HG03457 (cell line): Measurements from ENCODE around the gene VWA7.
"Not testable (repeated sequence)": the region's sequence is repeated elsewhere in the genome, so short reads cannot be mapped to it uniquely, and the experiment has no call there.

Experiments
- ATAC-seq: cut with Tn5 transposase; IDR thresholded peaks from one replicate; pipeline ENCODE4 v1.9.1; 2021; ENCODE audit warnings: moderate number of reproducible peaks; ENCODE audit not compliant: unreplicated experiment

VWA7 gene

DNA sequence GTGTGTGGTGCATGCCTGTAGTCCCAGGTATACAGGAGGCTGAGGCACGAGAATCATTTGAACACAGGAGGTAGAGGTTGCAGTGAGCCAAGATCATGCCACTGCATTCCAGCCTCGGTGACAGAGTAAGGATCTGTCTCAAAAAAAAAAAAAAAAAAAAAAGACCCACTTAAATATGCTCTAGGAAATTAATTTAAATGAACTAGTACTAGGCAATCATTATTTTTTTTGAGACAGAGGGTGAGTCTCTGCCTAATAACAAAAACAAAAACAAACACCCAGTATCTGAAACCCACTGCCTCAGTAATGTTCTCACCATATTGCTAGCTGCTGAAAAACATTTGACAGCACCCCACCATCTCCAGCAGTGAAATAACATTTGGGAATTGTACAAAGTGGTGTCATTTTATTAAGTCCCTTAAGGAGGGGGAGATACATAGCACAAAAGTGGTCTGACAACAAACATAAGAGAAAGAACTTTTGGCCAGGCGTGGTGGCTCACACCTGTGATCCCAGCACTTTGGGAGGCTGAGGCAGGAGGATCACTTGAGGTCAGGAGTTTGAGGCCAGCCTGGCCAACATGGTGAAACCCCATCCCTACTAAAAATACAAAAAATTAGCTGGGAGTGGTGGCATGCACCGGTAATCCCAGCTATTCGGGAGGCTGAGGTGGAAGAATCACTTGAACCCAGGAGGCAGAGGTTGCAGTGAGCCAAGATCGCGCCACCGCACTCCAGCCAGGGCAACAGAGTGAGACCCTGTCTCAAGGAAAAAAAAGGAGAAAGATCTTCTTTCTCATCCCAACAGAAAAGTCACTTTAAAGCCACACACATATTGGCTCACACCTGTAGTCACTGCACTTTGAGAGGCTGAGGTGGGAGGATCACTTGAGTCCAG, 24.2 kb upstream of the VWA7 start:
- ATAC-seq: not testable (repeated sequence)

- ATAC-seq: no peak
Observed at GRCh38 chr6:31799781-31800180, 22.7 kb upstream of the VWA7 start.

DNA sequence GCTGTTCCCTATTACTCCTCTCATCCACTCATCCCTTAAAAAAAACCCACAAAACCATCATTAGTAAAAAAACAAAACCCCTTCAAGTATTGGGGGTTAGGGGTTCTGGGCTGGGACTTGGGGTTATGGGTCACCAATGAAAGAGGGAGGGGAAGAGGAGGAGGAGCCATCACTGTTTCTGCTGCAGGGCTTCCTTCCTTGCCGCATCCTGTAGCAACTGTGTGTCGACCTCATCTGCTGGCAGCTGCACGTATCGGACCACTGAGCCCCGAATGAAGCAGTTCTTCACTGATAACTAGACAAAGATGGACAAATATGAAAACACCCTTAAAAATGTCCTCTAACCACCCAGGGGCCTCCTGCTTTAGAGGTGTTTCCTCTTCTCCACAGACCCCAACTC, 20.5 kb upstream of the VWA7 start:
- no peak for ATAC-seq

GRCh38 chr6:31796993-31797385, 19.9 kb upstream of the VWA7 start:
- ATAC-seq: no peak

GRCh38 chr6:31795616-31796298, 18.6 kb upstream of the VWA7 start, which contains the start of gene VARS1:
Gene VARS1, minus strand, starts transcription at chr6:31795752. Its CDS starts 535 bp downstream, at chr6:31795217.
- peak; percentile 58 for ATAC-seq

DNA sequence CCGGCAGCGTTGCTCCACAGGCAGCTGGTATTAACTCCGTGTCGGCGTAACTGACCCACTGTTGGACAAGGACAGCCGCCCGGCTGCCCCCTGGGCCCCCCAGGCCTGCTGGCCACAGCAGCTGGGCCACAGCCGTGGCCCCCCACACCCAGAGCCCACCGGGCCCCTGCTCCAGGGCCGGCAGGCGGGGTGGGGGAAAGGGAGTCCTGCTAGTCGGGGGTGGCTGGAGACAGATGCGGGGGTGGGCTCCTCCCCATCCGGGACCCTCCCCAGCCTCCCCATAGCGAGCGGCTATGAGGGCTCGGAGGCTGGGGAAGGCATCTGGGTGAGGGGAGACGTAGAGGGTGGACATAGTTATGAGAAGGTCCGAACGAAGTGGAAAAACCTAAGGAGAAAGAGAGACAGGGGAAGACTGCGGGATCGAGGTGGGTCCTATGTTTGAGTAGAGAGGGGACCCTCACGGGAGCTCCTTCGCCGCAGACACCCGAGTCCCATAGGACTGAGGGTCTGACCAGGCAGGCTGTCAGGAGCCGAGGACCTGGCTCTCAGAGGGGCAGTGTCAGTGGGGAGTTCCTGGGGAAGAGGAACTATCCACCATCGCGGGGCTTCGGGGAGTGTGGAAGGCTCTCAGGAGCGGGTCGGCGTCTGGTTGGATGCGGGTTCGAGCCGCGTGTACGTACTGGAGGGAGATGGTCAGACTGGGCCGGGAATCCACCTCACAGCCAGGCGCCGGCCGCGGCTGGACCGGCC, 17.9 kb upstream of the VWA7 start:
- ATAC-seq: no peak

DNA sequence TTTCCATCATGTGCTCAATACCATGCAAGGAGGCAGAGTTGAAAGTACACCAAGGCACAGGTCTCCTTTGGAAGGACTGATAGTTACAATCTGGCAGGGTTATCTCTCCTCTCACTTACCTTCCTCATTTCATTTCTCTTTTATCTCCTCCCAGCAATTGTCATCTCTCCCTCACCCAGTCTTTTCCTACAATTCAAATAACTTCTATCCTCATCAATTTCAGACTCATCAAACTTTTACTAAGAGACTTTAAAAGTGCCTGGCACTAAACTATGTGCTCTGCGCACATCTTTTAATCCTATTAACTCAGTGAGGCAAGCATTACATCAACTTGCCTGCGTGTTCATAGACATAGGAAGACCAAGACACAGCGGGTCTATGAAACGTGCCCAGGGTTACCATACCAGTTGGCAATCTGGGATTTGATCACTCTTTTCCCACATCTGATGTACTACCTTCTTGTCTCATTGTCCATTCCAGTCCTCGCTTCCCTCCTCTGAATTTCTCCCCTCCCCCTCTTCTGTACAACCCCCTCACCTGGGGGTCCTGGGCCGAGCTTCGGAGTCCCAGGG, 17.3 kb upstream of the VWA7 start:
- no peak for ATAC-seq

GRCh38 chr6:31793927-31794245, 16.8 kb upstream of the VWA7 start:
- ATAC-seq: not testable (repeated sequence)

DNA sequence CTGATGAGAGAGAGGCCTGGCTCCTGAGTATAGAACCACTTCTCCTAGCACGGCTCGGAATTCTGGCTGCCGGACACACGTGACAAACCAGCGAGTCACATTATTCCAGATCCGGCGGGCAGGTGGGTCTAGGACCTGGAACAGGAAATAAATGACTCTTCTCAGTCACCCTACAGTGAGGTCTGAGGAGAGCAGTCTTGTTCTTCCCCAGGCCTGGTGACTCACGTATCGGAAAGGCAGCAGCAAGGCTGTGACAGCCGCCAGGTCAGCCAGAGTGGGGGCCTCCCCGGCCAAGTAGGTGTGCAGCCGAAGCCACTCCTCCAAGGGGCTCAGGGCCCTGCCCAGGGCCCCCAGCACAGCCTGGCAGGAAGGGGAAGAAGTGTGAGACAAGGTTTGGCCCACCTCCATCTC, 15.6 kb upstream of the VWA7 start:
- no peak for ATAC-seq

DNA sequence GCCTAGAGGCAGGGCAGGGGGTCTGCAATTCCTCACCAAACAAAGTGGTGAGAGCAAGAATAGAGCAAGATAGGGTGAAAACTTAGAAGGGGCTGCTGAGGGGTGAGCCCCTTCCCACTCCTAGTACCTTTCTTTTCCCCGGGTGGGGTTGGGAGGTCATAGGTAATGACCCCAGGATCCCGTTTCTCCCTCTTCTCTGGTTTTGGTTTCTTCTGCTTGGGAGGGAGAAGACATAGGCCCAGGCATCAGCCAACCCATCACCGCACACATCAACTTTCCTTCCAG, 14.9 kb upstream of the VWA7 start:
- no peak for ATAC-seq

DNA sequence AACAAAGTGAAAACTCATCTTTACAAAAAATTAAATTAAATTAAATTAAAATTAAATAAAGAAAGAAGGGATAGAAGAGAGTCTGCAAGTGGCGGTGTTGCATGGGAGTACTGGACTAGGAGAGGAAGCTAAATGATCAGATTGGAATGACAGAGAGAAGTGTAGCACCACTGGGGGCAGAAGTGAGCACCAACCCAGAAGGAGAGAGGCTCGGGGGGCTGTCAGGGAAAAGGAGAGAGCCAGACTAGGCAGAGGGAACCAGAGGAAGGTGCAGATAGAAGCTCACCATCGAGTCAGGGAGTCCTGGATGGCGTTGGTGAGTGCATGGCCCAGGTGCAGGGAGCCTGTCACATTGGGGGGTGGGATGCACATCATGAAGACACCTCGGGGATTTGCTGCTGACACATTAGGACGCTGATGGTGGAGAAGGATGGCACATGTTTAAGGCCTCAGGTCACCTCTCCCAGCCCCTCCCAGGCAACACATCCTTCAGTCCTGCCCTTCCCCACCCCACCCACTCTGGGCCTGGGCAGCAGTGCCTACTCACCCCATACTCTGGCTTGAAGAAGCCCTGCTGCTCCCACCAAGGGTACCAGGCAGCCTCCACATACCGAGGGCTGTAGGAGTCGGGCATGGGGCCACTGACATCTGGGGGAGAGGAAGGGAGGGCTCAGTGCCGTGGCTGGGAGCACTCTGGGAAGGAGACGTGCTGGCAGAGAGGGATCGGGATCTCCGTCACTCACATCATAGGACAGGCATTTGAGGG, 14.4 kb upstream of the VWA7 start:
- no peak for ATAC-seq

DNA sequence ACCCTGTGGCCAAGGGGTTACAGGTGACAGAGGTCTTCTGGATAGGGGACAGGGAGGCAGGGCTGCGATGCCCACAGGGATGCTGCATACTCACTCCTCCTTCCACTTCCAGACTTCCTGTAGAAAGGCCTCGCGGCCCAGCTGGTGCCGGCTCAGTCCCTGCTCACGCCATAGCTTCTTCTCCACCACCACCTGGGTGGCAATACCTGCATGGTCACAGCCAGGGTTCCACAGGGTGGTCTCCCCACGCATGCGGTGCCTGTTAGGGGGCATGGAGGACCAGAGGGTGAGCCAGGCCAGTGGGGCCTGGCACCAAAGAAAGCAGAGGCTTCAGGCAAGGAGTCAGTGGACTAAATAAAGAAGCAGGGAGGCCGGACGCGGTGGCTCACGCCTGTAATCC, 8.3 kb upstream of the VWA7 start:
- ATAC-seq: no peak

DNA sequence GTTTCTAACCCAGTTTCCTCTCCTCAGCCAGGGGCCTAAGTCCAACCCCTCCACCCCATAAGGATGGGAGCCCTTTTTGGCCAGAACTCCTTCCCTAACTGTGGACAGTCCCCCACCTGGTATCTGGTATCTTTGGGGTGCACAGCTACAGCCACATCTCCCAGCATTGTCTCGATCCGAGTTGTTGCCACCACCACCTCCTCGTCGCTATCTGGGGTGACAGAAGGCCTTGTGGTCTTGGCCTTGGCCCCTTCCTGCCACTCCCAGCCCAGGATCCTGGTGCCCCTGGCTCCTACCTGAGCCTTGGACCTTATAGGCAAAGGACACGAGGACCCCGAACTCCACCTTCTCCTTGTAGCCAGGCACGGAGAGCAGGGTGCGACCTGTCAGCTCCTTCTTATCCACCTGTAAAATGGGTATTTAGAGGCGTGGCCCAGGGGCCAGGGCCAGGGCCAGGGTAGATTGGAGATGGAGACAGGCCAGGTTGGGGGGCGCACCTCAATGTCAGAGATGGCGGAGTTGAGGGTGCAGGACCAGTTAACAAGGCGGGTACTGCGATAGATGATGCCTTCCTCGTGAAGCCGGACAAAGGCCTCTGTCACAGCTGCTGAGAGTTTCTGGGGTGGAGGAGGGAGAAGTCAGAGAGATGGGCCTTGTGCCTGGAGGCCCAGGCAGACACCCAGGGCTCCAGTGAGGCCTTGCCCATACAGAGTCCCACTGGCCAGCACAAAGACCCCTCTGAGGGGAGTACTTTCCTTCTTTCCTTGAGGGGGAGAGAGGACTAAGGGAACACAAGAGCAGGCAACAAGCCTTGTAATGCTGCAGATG, 7.2 kb upstream of the VWA7 start:
- no peak for ATAC-seq

GRCh38 chr6:31782126-31782855, 5.2 kb upstream of the VWA7 start:
- no peak for ATAC-seq

DNA sequence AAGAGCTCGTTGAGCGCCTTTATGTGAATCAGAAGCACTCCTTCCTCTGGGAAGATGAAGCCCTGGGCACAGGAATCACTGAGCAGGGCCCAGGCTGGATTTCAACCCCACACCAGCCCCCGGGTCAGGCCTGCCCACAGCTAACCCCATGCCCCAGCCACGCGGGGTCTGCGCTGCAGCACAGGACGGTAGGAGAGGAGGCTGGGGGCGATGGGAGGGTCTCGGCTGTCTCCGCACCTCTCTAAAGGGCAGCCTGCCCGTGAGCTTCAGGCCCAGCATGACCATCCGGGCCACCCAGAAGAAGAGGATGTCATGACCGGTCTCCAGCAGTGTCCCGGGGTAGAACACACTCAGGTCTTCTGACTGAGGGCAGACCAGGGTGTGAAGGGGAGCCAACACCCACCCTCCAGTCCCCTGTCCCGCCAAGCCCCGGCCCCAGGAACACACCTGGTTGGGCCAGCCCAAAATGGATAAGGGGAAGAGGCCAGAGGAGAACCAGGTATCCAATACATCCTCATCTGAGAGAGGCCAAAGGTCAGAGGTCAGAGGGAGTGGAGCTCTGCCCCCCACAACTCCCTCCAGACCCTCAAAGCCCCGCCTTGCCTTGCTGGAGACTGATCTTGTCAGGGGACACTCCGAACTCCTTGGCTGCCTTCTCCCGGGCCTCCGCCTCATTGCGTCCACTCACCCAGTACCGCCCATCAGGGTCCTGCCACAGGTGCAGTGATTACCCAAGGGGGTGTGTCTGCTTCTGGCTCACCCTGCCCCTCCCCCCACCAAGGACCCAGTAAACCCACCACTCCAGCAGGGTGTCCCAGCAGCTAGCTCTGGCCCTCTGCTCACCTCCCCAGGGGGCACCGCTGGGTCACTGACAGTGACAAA, 4.4 kb upstream of the VWA7 start:
- no peak for ATAC-seq

GRCh38 chr6:31780507-31781243, 3.5 kb upstream of the VWA7 start:
- no peak for ATAC-seq

DNA sequence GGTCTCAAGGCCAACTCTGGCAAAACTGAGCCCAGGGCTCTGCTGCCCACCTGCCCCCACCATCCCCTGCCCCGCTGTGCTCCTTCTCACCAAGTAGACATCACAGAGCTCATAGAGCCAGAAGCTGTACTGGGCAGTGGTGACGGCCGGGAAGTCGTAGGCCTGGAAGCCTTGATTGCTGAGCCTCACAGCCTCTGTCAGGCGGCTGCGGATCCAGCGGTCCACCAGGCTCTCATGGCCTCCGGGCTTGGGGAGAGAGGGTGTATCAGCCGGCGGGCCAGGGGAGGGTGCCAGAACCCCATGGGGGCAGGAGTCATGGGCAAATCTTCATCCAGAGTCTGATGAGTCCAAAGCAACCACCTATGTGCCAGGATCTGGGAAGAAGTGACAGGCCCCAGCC, 2.8 kb upstream of the VWA7 start:
- ATAC-seq: no peak
